H1 (cell line): ENCODE results near the gene RPP14. TPM values are rescaled to one million over a fixed set of nuclear protein-coding genes. Genes with fewer than 3 reads are reported as not detected.

Experiments
- ASH2L ChIP-seq: fragments of 200-600, 300-600 bp; sonication (generic); IDR thresholded peaks from one replicate; pipeline ENCODE4 v1.7.1; 2017; ENCODE audit warnings: low read length
- CHD1 ChIP-seq: IDR thresholded peaks from 2 replicates; pipeline ENCODE4 v1.6.1; 2012; ENCODE audit warnings: low read depth, low read length, improper control_type of control experiment
- CREB1 ChIP-seq: IDR thresholded peaks from 2 replicates; pipeline ENCODE4 v1.6.1; 2012; ENCODE audit warnings: inconsistent platforms
- EGR1 ChIP-seq: IDR thresholded peaks from 2 replicates; pipeline ENCODE4 v1.6.1; 2011; ENCODE audit warnings: low read depth, low read length, borderline replicate concordance
- EP300 ChIP-seq, 2 experiments: IDR thresholded peaks; 1 replicate in 1 of 2; 2 replicates in 1 of 2; pipeline ENCODE4 v1.6.1; 2011 to 2012; ENCODE audit warnings: low read depth in 2 of 2, low read length in 2 of 2, mild to moderate bottlenecking in 2 of 2, borderline replicate concordance in 1 of 2, inconsistent platforms in 1 of 2, moderate library complexity in 1 of 2
- GTF2F1 ChIP-seq: IDR thresholded peaks from 2 replicates; pipeline ENCODE4 v1.6.1; 2012; ENCODE audit warnings: low read depth, low read length, improper control_type of control experiment, borderline replicate concordance
- JUND ChIP-seq: IDR thresholded peaks from 2 replicates; pipeline ENCODE4 v1.6.1; 2011; ENCODE audit warnings: mild to moderate bottlenecking, improper control_type of control experiment, low read length
- KDM5A ChIP-seq: fragments of 200-600 bp; IDR thresholded peaks from 2 replicates; pipeline ENCODE4 v1.7.1; 2012; ENCODE audit warnings: mild to moderate bottlenecking, low read length, inconsistent platforms, mixed read lengths
- MAFK ChIP-seq: IDR thresholded peaks from 2 replicates; pipeline ENCODE4 v1.6.1; 2012; ENCODE audit warnings: low read depth, mild to moderate bottlenecking, improper control_type of control experiment, low read length
- POLR2AphosphoS5 ChIP-seq: IDR thresholded peaks from 2 replicates; pipeline ENCODE4 v1.6.1; 2011; ENCODE audit warnings: low read depth, low read length
- RNF2 ChIP-seq: fragments of 200-900, 300-1000 bp; sonication (generic); IDR thresholded peaks from 2 replicates; pipeline ENCODE4 v1.7.1; 2016; ENCODE audit warnings: borderline replicate concordance, low read depth, mild to moderate bottlenecking, antibody characterized with exemption, low read length; ENCODE audit not compliant: poor library complexity, severe bottlenecking; ENCODE audit errors: missing control alignments
- SAP30 ChIP-seq: fragments of 300-600 bp; sonication (generic); IDR thresholded peaks from 2 replicates; pipeline ENCODE4 v1.7.1; 2012; ENCODE audit warnings: low read length, moderate library complexity, mild to moderate bottlenecking, inconsistent platforms; ENCODE audit not compliant: insufficient read depth, insufficient replicate concordance
- SIN3A ChIP-seq, 2 experiments: IDR thresholded peaks in 1 of 2; conservative IDR thresholded peaks in 1 of 2; 2 replicates each; pipeline ENCODE4 v1.6.1; 2011 to 2012; ENCODE audit warnings: low read length in 2 of 2, improper control_type of control experiment in 1 of 2, low read depth in 1 of 2, mild to moderate bottlenecking in 1 of 2
- SP1 ChIP-seq: IDR thresholded peaks from 2 replicates; pipeline ENCODE4 v1.6.1; 2011; ENCODE audit warnings: low read depth, low read length
- SRF ChIP-seq: IDR thresholded peaks from 2 replicates; pipeline ENCODE4 v1.6.1; 2011; ENCODE audit warnings: mild to moderate bottlenecking, low read depth, low read length, moderate library complexity
- ZNF274 ChIP-seq: IDR thresholded peaks from 2 replicates; pipeline ENCODE4 v1.7.0; 2012; ENCODE audit warnings: low read length, borderline replicate concordance; ENCODE audit errors: extremely low read depth
- polyA plus RNA-seq, 7 experiments: library from polyadenylated mRNA; depleted of rRNA in 3 of 7; stranded (reverse) in 5 of 7; unstranded in 2 of 7; fragments of >200 nt in 5 of 7; fragments of 200-250 nt in 2 of 7; gene quantifications; 1 replicate in 5 of 7; 2 replicates in 1 of 7; 4 replicates in 1 of 7; pipeline versions ENCODE4 v1.2.1 to v1.2.3, GENCODE V29; 2011 to 2013; ENCODE audit warnings: missing spikeins in 2 of 7, mixed read lengths in 2 of 7
- total RNA-seq: library from RNA; stranded (reverse); fragmentation: NEBNext Ultra II Directional; extraction: Animal tissue kit (Norgen Biotek cat#: 25700); gene quantifications from 2 replicates; pipeline ENCODE4 v1.2.1, GENCODE V29; 2021
- TF ChIP-seq, protein P1 (sequence below): IDR thresholded peaks from 2 replicates; pipeline ENCODE4 v1.6.1; 2012; ENCODE audit warnings: low read length, inconsistent platforms
- TF ChIP-seq, protein P2 (sequence below): IDR thresholded peaks from 2 replicates; pipeline ENCODE4 v1.6.1; 2012; ENCODE audit warnings: inconsistent platforms
- TF ChIP-seq, protein P3 (sequence below), 3 experiments: IDR thresholded peaks; 1 replicate in 2 of 3; 2 replicates in 1 of 3; pipeline versions ENCODE4 v1.5.1 to v1.6.1; 2011; ENCODE audit warnings: low read length in 3 of 3, mild to moderate bottlenecking in 3 of 3, inconsistent platforms in 2 of 3, low read depth in 1 of 3, moderate library complexity in 1 of 3; ENCODE audit not compliant: insufficient read depth in 1 of 3; ENCODE audit errors: control extremely low read depth in 1 of 3

RPP14 gene
- total and polyA plus RNA-seq, 2 of the 8 experiments (the other 6 are each of a cell fraction or from before 2014, with no cell fraction given), result 11.7 to 23.4 TPM

DNA sequence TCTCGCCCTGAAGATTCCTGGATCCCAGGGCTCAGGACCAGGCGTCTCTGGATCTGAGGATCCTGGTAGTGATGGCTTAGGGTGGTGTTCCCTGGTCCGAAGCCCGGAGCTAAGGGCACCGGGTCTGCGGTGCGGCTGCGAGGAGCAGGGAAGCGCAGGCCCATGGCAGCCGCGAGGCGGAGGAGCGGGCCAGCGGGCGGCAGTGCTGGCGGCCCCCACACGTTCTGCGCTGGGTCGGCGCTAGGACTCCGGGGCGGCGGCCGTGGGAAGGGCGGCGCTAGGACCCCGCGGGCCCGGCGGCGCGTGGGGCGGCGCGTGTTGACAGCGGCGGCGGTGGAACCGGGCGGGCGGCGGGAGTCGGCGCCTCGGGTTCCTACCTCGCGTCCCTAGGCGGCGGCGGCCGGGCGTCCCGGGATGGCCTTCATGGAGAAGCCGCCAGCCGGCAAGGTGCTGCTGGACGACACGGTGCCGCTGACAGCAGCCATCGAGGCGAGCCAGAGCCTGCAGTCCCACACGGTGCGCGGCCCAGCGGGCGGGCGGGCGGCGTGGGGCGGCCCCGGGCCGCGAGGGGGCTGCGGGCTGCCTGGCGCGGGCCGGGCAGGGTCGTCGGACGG lies 26.6 kb downstream of the RPP14 start, which contains the start of gene PXK (continued):
- TF ChIP-seq, protein P1, sequence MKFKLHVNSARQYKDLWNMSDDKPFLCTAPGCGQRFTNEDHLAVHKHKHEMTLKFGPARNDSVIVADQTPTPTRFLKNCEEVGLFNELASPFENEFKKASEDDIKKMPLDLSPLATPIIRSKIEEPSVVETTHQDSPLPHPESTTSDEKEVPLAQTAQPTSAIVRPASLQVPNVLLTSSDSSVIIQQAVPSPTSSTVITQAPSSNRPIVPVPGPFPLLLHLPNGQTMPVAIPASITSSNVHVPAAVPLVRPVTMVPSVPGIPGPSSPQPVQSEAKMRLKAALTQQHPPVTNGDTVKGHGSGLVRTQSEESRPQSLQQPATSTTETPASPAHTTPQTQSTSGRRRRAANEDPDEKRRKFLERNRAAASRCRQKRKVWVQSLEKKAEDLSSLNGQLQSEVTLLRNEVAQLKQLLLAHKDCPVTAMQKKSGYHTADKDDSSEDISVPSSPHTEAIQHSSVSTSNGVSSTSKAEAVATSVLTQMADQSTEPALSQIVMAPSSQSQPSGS, result no peak
- TF ChIP-seq ASH2L (peak; percentile 48), GTF2F1 (no peak), CREB1 (peak; percentile 64; the same call in 1 of the 2 replicates), MAFK (no peak), CHD1 (no peak), POLR2AphosphoS5 (no peak), KDM5A (no peak), EGR1 (peak; percentile 96), JUND (no peak), SP1 (no peak), SIN3A (conservative IDR thresholded peaks at IDR 0.05 in 1 of 2, IDR thresholded peaks at IDR 0.05 in 1 of 2; ENCODE audit: low read depth in 1 of 2, low read length in 2 of 2) (peak; percentile 37 to 88; a peak in 2 of 4 replicates), EP300 (IDR thresholded peaks at IDR 0.05; ENCODE audit: borderline replicate concordance in 1 of 2, low read depth in 2 of 2, low read length in 2 of 2) (peak in 1 of 2 experiments; percentile 57; a peak in 1 of 3 replicates), SRF (no peak), ZNF274 (no peak), SAP30 (no peak), RNF2 (no peak)
- TF ChIP-seq, protein P2, sequence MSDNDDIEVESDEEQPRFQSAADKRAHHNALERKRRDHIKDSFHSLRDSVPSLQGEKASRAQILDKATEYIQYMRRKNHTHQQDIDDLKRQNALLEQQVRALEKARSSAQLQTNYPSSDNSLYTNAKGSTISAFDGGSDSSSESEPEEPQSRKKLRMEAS, result peak; percentile 91
- TF ChIP-seq, protein P3, sequence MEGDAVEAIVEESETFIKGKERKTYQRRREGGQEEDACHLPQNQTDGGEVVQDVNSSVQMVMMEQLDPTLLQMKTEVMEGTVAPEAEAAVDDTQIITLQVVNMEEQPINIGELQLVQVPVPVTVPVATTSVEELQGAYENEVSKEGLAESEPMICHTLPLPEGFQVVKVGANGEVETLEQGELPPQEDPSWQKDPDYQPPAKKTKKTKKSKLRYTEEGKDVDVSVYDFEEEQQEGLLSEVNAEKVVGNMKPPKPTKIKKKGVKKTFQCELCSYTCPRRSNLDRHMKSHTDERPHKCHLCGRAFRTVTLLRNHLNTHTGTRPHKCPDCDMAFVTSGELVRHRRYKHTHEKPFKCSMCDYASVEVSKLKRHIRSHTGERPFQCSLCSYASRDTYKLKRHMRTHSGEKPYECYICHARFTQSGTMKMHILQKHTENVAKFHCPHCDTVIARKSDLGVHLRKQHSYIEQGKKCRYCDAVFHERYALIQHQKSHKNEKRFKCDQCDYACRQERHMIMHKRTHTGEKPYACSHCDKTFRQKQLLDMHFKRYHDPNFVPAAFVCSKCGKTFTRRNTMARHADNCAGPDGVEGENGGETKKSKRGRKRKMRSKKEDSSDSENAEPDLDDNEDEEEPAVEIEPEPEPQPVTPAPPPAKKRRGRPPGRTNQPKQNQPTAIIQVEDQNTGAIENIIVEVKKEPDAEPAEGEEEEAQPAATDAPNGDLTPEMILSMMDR (IDR thresholded peaks at IDR 0.05; ENCODE audit: control extremely low read depth in 1 of 3, insufficient read depth in 1 of 3, low read depth in 1 of 3, low read length in 3 of 3), result peak in 1 of 3 experiments; percentile 29; a peak in 2 of 4 replicates
